ENCODE results near the gene ENOX1. TPM values are rescaled to one million over a fixed set of nuclear protein-coding genes. Genes with fewer than 3 reads are reported as not detected.
A peak's percentile ranks its signal among the peaks of the same experiment; 100 is the strongest.

Gene ENOX1
- total and polyA plus RNA-seq, 2 of the 8 experiments (the other 6 are each of a cell fraction or from before 2014, with no cell fraction given), result 0.23 to 0.37 TPM

- H2AFZ ChIP-seq (ENCODE audit: low read length), result no peak overlapping the region
- H3K4me2 ChIP-seq (ENCODE audit: insufficient read depth in 1 of 2, low read depth in 2 of 2, low read length in 2 of 2), result no peak overlapping the region
- no peaks in the 10 kb centered on the region for H3K27me3 ChIP-seq (replicated peaks in 1 of 4; ENCODE audit: control insufficient read depth in 3 of 4, extremely low read depth in 1 of 4, insufficient read depth in 3 of 4, low read length in 3 of 4)
- 67% methylated on average over 6 of the region's 6 CpGs; no CpG with 5 or more reads in 1 of the 2 experiments for WGBS, 2 experiments (ENCODE audit: extremely low coverage in 1 of 2, insufficient coverage in 1 of 2, insufficient read length in 1 of 2, insufficient replicate concordance in 2 of 2, low coverage in 1 of 2, low lambda C conversion rate in 2 of 2, missing lambda C conversion rate in 1 of 2)
- peak overlapping the region; percentile 64; the same call in 1 of the 2 replicates for H2BK5ac ChIP-seq (ENCODE audit: low read depth, low read length)
- peaks cover 2 to 22% (median 17%) of the 10 kb centered on the region in 4 experiments; a peak in 6 of 7 replicates for H3K4me1 ChIP-seq (replicated peaks in 1 of 4; ENCODE audit: control insufficient read depth in 3 of 4, insufficient read depth in 4 of 4, low read length in 3 of 4)
- no peak overlapping the region for H2BK120ac ChIP-seq (replicated peaks; ENCODE audit: low read depth, low read length)
- peak overlapping the region; percentile 17; the same call in 1 of the 2 replicates for H3K18ac ChIP-seq (ENCODE audit: extremely low read depth, low read length)
- H3K23me2 ChIP-seq (ENCODE audit: low read depth, low read length), result 0 out of 2 replicates have a peak, but pooled peaks cover 2% of the 10 kb centered on the region
- no peak for FAIRE-seq
- no peak overlapping the region for H3K23ac ChIP-seq (ENCODE audit: insufficient read length)
- ChIA-PET CTCF (ENCODE audit: partially characterized antibody) (interaction anchor here (0.6 kb wide), 1 partner anchor 1004 kb away, joined by 3 read pairs; no protein-coding TSS in a partner anchor), POLR2A (ENCODE audit: partially characterized antibody) (no interaction called here)
- H3K79me1 ChIP-seq (ENCODE audit: low read depth, low read length), result no peaks in the 10 kb centered on the region
- H3K36me3 ChIP-seq (ENCODE audit: control insufficient read depth in 2 of 4, insufficient read depth in 4 of 4, low read length in 3 of 4), result no peaks in the 10 kb centered on the region
- no peak for DNase-seq (ENCODE audit: low read depth in 1 of 2, low spot score in 2 of 2)
- no peaks in the 10 kb centered on the region for H4K20me1 ChIP-seq (replicated peaks in 1 of 2; ENCODE audit: control insufficient read depth in 1 of 2, insufficient read depth in 2 of 2, low read length in 2 of 2)
- no peak overlapping the region for H4K5ac ChIP-seq (ENCODE audit: insufficient read length, low read depth, low read length)
- H3K4ac ChIP-seq (replicated peaks; ENCODE audit: insufficient read length, low read depth, low read length), result no peak overlapping the region
- H3K9me3 ChIP-seq (ENCODE audit: insufficient read depth in 2 of 2, low read depth in 1 of 2, low read length in 1 of 2), result no peaks in the 10 kb centered on the region
- H3K14ac ChIP-seq (ENCODE audit: insufficient read length), result no peak overlapping the region
- peak overlapping the region; percentile 83 for H4K91ac ChIP-seq (replicated peaks; ENCODE audit: insufficient read length, low read length)
- peak overlapping the region; percentile 74; the same call in 1 of the 2 replicates for H2BK15ac ChIP-seq (ENCODE audit: low read length)
- no peak overlapping the region for H3K27ac ChIP-seq (ENCODE audit: low read depth, low read length)
- no peak overlapping the region for H4K8ac ChIP-seq (ENCODE audit: extremely low read depth, insufficient read depth, low read length)
- H3K79me2 ChIP-seq (ENCODE audit: control insufficient read depth in 1 of 2, insufficient read depth in 2 of 2, low read length in 2 of 2), result no peaks in the 10 kb centered on the region
- H2BK12ac ChIP-seq (ENCODE audit: low read depth, low read length), result peak overlapping the region; percentile 30
- no peak overlapping the region for H3K4me3 ChIP-seq (ENCODE audit: extremely low read depth in 1 of 4, insufficient read depth in 2 of 4, low read depth in 3 of 4, low read length in 4 of 4)
- no peak overlapping the region for H2AK5ac ChIP-seq (ENCODE audit: low read depth, low read length)
- no peak overlapping the region for H3K56ac ChIP-seq (replicated peaks; ENCODE audit: insufficient read length, low read depth, low read length)
- no peak overlapping the region for H3K9ac ChIP-seq (replicated peaks in 1 of 4; ENCODE audit: extremely low read depth in 1 of 4, low read depth in 3 of 4, low read length in 3 of 4)
- peak overlapping the region; percentile 29; the same call in 1 of the 2 replicates for H2BK20ac ChIP-seq (ENCODE audit: low read length)
- TF ChIP-seq MAFK (IDR thresholded peaks at IDR 0.05; ENCODE audit: low read depth, low read length) (no peak), BRCA1 (IDR thresholded peaks at IDR 0.05; ENCODE audit: low read depth, low read length) (no peak), MAX (IDR thresholded peaks at IDR 0.05) (no peak), TEAD4 (IDR thresholded peaks at IDR 0.05; ENCODE audit: low read depth, low read length) (no peak), SIRT6 (IDR thresholded peaks at IDR 0.05; ENCODE audit: low read length) (no peak), SAP30 (IDR thresholded peaks at IDR 0.05; ENCODE audit: insufficient read depth, insufficient replicate concordance, low read length) (no peak), RBBP5 (IDR thresholded peaks at IDR 0.05; ENCODE audit: borderline replicate concordance, low read depth, low read length) (no peak), RXRA (IDR thresholded peaks at IDR 0.05; ENCODE audit: insufficient read depth, low read depth, low read length) (no peak), GABPA (IDR thresholded peaks at IDR 0.05; ENCODE audit: borderline replicate concordance, insufficient read depth, low read length) (no peak), KDM1A (IDR thresholded peaks at IDR 0.05; ENCODE audit: borderline replicate concordance, low read length) (no peak), POLR2AphosphoS5 (IDR thresholded peaks at IDR 0.05; ENCODE audit: low read depth, low read length) (no peak), SIN3A (conservative IDR thresholded peaks at IDR 0.05 in 1 of 2, IDR thresholded peaks at IDR 0.05 in 1 of 2; ENCODE audit: low read depth in 1 of 2, low read length in 2 of 2) (no peak)
Measured at GRCh38 chr13:43360892-43361610, 425.7 kb downstream of the ENOX1 start.

Data from H1 (cell line).